ENCODE results near the gene HPCA.

GRCh38 chr1:32890516-32891240 is 4.4 kb downstream of the HPCA start:
- TF ChIP-seq NFRKB (IDR thresholded peaks at IDR 0.05): no peak
- TF ChIP-seq CTBP1 (IDR thresholded peaks at IDR 0.05; ENCODE audit: borderline replicate concordance): no peak
- no peak for TF ChIP-seq BHLHE40 (IDR thresholded peaks at IDR 0.05; ENCODE audit: borderline replicate concordance)
- no peak for TF ChIP-seq SUZ12 (IDR thresholded peaks at IDR 0.05)

All from HEK293T (cell line).